SK-N-SH (cell line): Measurements from ENCODE around the gene RPL18. TPM values are rescaled to one million over a fixed set of nuclear protein-coding genes. Genes with fewer than 3 reads are reported as not detected.

Source experiments
- CTCF ChIA-PET: fragments of 300-600, 350-600 bp; formaldehyde crosslinking; extraction: SDS; loops from one replicate; lab custom pipeline; 2021; lab: Yijun Ruan, JAX
- POLR2A ChIA-PET: fragments of 350-600 bp; sonication (Branson Sonifier 250); formaldehyde crosslinking; extraction: SDS; loops from one replicate; lab custom pipeline; 2020; ENCODE audit warnings: antibody characterized with exemption, inconsistent platforms; lab: Yijun Ruan, JAX
- DNase-seq: peaks from one replicate; pipeline ENCODE4 v3.0.0; 2012
- H2AFZ ChIP-seq: fragments of 200-600 bp; sonication (generic); 2 replicates; pipeline ENCODE4 v1.8.1; 2016; ENCODE audit warnings: antibody characterized with exemption, mild to moderate bottlenecking, low read depth
- H3F3A ChIP-seq: fragments of 200-600 bp; sonication (generic); replicated peaks from 2 replicates; pipeline ENCODE3; 2016; ENCODE audit warnings: antibody characterized with exemption, mild to moderate bottlenecking; ENCODE audit not compliant: insufficient read depth
- H3K27ac ChIP-seq, 2 experiments: fragments of 200-500 bp in 1 of 2; fragments of 200-600 bp in 1 of 2; sonication (Bioruptor generic) in 1 of 2; sonication (generic), shearing (Covaris generic) in 1 of 2; 2 replicates each; pipeline versions ENCODE4 v1.5.1 to v1.6.1; 2014 to 2016; ENCODE audit warnings: low read depth in 2 of 2, inconsistent platforms in 1 of 2, low read length in 1 of 2, mild to moderate bottlenecking in 1 of 2, mixed read lengths in 1 of 2
- H3K27me3 ChIP-seq: fragments of 200-600 bp; sonication (generic), shearing (Covaris generic); 2 replicates; pipeline ENCODE4 v1.6.1; 2016; ENCODE audit warnings: mixed run types; ENCODE audit not compliant: insufficient read depth
- H3K36me3 ChIP-seq, 2 experiments: fragments of 200-500 bp in 1 of 2; fragments of 200-600 bp in 1 of 2; sonication (Bioruptor generic) in 1 of 2; sonication (generic) in 1 of 2; replicated peaks in 1 of 2; 2 replicates each; pipeline versions ENCODE3 to v1.5.1; 2014 to 2016; ENCODE audit warnings: low read length in 1 of 2, mild to moderate bottlenecking in 1 of 2; ENCODE audit not compliant: insufficient read depth in 2 of 2, control insufficient read depth in 1 of 2
- H3K4me1 ChIP-seq, 2 experiments: fragments of 200-500 bp in 1 of 2; fragments of 200-600 bp in 1 of 2; sonication (Bioruptor generic) in 1 of 2; sonication (generic), shearing (Covaris generic) in 1 of 2; 2 replicates each; pipeline versions ENCODE4 v1.5.1 to v1.6.1; 2014 to 2016; ENCODE audit warnings: low read depth in 1 of 2, low read length in 1 of 2, mixed run types in 1 of 2; ENCODE audit not compliant: insufficient read depth in 2 of 2, control insufficient read depth in 1 of 2
- H3K4me2 ChIP-seq: fragments of 200-600 bp; sonication (generic), shearing (Covaris generic); 2 replicates; pipeline ENCODE4 v1.6.1; 2017; ENCODE audit warnings: mixed run types
- H3K4me3 ChIP-seq, 2 experiments: fragments of 200-500 bp in 1 of 2; fragments of 200-600 bp in 1 of 2; sonication (Bioruptor generic) in 1 of 2; sonication (generic), shearing (Covaris generic) in 1 of 2; 2 replicates each; pipeline versions ENCODE4 v1.5.1 to v1.8.1; 2014 to 2016; ENCODE audit warnings: low read depth in 2 of 2, inconsistent platforms in 1 of 2, low read length in 1 of 2, mild to moderate bottlenecking in 1 of 2, mixed read lengths in 1 of 2, moderate library complexity in 1 of 2
- H3K79me2 ChIP-seq: fragments of 200-600 bp; sonication (generic); 2 replicates; pipeline ENCODE4 v1.8.1; 2017; ENCODE audit warnings: mild to moderate bottlenecking; ENCODE audit not compliant: insufficient read depth
- H3K9ac ChIP-seq: fragments of 200-600 bp; sonication (generic); 2 replicates; pipeline ENCODE4 v1.6.1; 2017; ENCODE audit warnings: mixed run types
- H3K9me2 ChIP-seq: fragments of 200-600 bp; sonication (generic); 2 replicates; pipeline ENCODE4 v1.6.1; 2017; ENCODE audit warnings: mixed run types
- H3K9me3 ChIP-seq: fragments of 200-600 bp; sonication (generic); 2 replicates; pipeline ENCODE4 v1.6.1; 2017; ENCODE audit warnings: mixed run types, mild to moderate bottlenecking, moderate library complexity
- H4K20me1 ChIP-seq: fragments of 200-600 bp; sonication (generic); 2 replicates; pipeline ENCODE4 v1.6.1; 2017; ENCODE audit warnings: mild to moderate bottlenecking, mixed run types; ENCODE audit not compliant: insufficient read depth
- FOSL2 ChIP-seq: IDR thresholded peaks from 2 replicates; pipeline ENCODE4 v1.4.0; 2012; ENCODE audit warnings: low read depth, mild to moderate bottlenecking, moderate library complexity, borderline replicate concordance
- FOXM1 ChIP-seq: IDR thresholded peaks from 2 replicates; pipeline ENCODE4 v1.4.0; 2012; ENCODE audit warnings: low read depth, mild to moderate bottlenecking
- GABPA ChIP-seq: IDR thresholded peaks from 2 replicates; pipeline ENCODE4 v1.4.0; 2012; ENCODE audit warnings: low read depth, mild to moderate bottlenecking
- GATA2 ChIP-seq: sonication (generic); formaldehyde crosslinking; IDR thresholded peaks from 2 replicates; pipeline ENCODE4 v1.5.0; 2020; ENCODE audit warnings: mild to moderate bottlenecking, missing genetic modification reagents
- JUND ChIP-seq: IDR thresholded peaks from 2 replicates; pipeline ENCODE4 v1.4.0; 2012
- MXI1 ChIP-seq: IDR thresholded peaks from 2 replicates; pipeline ENCODE4 v1.6.1; 2012; ENCODE audit warnings: mild to moderate bottlenecking, low read depth, low read length, improper control_type of control experiment
- NRF1 ChIP-seq: IDR thresholded peaks from 2 replicates; pipeline ENCODE4 v1.6.1; 2012; ENCODE audit warnings: low read depth, mild to moderate bottlenecking, low read length
- RAD21 ChIP-seq: IDR thresholded peaks from 2 replicates; pipeline ENCODE4 v1.6.1; 2012; ENCODE audit warnings: mild to moderate bottlenecking, low read length
- RXRA ChIP-seq: IDR thresholded peaks from 2 replicates; pipeline ENCODE4 v1.4.0; 2012; ENCODE audit warnings: low read depth, mild to moderate bottlenecking, borderline replicate concordance
- SIN3A ChIP-seq: IDR thresholded peaks from 2 replicates; pipeline ENCODE4 v1.6.1; 2012; ENCODE audit warnings: low read depth, mild to moderate bottlenecking, low read length, moderate library complexity, borderline replicate concordance
- TAF1 ChIP-seq: IDR thresholded peaks from 2 replicates; pipeline ENCODE4 v1.6.1; 2012; ENCODE audit warnings: low read depth, mild to moderate bottlenecking, low read length, moderate library complexity, borderline replicate concordance
- WGBS: methylation state at CpG from one replicate; pipeline ENCODE4 v1.1.6; 2017; ENCODE audit warnings: low lambda C conversion rate; 5-methylcytosine and 5-hydroxymethylcytosine counted together
- polyA plus RNA-seq, 3 experiments: library from polyadenylated mRNA; depleted of rRNA; stranded (reverse); fragments of >200 nt; gene quantifications; 2 replicates each; pipeline ENCODE4 v1.2.3, GENCODE V29; 2012
- TF ChIP-seq, protein P1 (sequence below): fragments of 150-350 bp; IDR thresholded peaks from 2 replicates; pipeline ENCODE4 v1.6.1; 2017; ENCODE audit warnings: antibody characterized with exemption, low read length, low read depth, borderline replicate concordance
- TF ChIP-seq, protein P2 (sequence below): IDR thresholded peaks from 2 replicates; pipeline ENCODE4 v1.4.0; 2012; ENCODE audit warnings: low read depth, borderline replicate concordance
- TF ChIP-seq, protein P3 (sequence below): fragments of 150-350 bp; IDR thresholded peaks from 2 replicates; pipeline ENCODE4 v1.6.1; 2016; ENCODE audit warnings: mild to moderate bottlenecking, low read depth, low read length
- TF ChIP-seq, protein P4 (sequence below): IDR thresholded peaks from 2 replicates; pipeline ENCODE4 v1.4.0; 2012; ENCODE audit warnings: low read depth, borderline replicate concordance

Gene RPL18
- polyA plus RNA-seq, 1 of the 3 experiments (the other 2 are of a cell fraction): 2,225 TPM

DNA sequence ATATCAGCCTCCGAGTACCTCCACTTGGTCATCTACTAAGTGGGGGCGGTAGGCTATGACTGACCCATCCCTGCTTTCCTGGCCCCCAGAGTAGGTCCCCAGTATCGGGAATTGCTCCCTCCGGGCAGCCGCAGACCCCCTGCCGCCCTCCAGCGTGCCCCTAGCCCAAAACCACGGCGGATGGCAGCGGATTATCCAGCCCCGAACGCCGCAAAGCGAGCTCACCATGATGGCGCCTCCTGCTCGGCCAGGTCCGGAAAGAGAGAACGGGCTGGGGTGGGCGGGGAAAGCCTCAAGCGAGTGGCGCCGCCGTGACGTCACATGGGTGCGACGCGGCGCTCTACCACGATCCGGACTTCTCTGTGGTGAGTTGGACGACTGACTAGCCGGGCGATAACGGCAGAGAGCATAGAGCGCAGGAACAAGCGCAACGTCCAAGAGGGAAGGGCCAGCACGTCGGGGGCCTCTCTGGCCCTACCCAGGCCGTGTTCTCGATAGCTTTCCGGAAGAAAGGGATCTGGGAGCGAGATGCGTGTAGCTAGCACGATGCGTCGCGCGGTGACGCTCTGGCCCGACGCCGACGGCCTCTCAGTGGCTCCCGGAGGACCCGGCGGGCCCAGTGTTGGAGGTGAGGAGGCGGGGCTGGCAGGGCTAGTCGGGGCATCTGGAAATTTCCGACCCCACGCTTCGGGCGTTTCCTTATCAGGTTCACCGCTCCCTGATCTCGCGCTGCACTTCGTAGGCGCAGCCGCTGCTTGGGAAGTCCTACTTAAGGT lies at the start of gene RPL18, which contains the start of gene SPHK2 (continued):
- TF ChIP-seq, protein P1, sequence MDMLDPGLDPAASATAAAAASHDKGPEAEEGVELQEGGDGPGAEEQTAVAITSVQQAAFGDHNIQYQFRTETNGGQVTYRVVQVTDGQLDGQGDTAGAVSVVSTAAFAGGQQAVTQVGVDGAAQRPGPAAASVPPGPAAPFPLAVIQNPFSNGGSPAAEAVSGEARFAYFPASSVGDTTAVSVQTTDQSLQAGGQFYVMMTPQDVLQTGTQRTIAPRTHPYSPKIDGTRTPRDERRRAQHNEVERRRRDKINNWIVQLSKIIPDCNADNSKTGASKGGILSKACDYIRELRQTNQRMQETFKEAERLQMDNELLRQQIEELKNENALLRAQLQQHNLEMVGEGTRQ: 0 out of 2 replicates have a peak, but pooled peaks have one; percentile 31
- TF ChIP-seq, protein P2, sequence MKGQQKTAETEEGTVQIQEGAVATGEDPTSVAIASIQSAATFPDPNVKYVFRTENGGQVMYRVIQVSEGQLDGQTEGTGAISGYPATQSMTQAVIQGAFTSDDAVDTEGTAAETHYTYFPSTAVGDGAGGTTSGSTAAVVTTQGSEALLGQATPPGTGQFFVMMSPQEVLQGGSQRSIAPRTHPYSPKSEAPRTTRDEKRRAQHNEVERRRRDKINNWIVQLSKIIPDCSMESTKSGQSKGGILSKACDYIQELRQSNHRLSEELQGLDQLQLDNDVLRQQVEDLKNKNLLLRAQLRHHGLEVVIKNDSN: no peak
- TF ChIP-seq GABPA: peak; percentile 95
- TF ChIP-seq, protein P3, sequence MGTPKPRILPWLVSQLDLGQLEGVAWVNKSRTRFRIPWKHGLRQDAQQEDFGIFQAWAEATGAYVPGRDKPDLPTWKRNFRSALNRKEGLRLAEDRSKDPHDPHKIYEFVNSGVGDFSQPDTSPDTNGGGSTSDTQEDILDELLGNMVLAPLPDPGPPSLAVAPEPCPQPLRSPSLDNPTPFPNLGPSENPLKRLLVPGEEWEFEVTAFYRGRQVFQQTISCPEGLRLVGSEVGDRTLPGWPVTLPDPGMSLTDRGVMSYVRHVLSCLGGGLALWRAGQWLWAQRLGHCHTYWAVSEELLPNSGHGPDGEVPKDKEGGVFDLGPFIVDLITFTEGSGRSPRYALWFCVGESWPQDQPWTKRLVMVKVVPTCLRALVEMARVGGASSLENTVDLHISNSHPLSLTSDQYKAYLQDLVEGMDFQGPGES: no peak
- TF ChIP-seq, protein P4, sequence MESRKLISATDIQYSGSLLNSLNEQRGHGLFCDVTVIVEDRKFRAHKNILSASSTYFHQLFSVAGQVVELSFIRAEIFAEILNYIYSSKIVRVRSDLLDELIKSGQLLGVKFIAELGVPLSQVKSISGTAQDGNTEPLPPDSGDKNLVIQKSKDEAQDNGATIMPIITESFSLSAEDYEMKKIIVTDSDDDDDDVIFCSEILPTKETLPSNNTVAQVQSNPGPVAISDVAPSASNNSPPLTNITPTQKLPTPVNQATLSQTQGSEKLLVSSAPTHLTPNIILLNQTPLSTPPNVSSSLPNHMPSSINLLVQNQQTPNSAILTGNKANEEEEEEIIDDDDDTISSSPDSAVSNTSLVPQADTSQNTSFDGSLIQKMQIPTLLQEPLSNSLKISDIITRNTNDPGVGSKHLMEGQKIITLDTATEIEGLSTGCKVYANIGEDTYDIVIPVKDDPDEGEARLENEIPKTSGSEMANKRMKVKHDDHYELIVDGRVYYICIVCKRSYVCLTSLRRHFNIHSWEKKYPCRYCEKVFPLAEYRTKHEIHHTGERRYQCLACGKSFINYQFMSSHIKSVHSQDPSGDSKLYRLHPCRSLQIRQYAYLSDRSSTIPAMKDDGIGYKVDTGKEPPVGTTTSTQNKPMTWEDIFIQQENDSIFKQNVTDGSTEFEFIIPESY: peak; percentile 82; the same call in 1 of the 2 replicates
- TF ChIP-seq GATA2 (CRISPR knock-in tag): peak; percentile 90
- no peak for TF ChIP-seq FOXM1
- TF ChIP-seq, all 33 proteins: peak for 21

DNA sequence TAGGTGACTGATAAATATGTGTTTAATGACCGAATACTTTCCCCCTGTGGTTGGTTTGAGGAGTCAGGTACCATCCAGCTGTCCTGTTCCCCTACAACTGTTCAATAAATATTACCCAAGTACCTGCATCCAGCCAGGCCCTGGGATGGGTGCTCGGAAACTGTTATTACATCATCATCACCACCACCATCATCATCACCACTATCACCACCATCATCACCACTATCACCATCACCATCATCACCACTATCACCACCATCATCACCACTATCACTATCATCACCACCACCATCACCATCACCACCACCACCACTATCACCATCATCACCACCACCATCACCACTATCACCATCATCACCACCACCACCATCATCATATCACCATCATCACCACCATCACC lies 49.8 kb upstream of the RPL18 start:
- TF ChIP-seq JUND: no peak
- TF ChIP-seq, protein P4: no peak
- TF ChIP-seq RAD21: no peak
- no peak for TF ChIP-seq SIN3A
- TF ChIP-seq TAF1: no peak
- no peak for TF ChIP-seq GATA2 (CRISPR knock-in tag)
- no peak for TF ChIP-seq MXI1
- no peak for TF ChIP-seq NRF1
- TF ChIP-seq FOXM1: no peak
- TF ChIP-seq, protein P2: no peak
- TF ChIP-seq FOSL2: no peak
- no peak for TF ChIP-seq RXRA
- ChIA-PET CTCF (interaction anchor here (1.1 kb wide), 1 partner anchor 21 kb away, joined by 3 read pairs; no protein-coding TSS in a partner anchor), POLR2A (no interaction called here)
- Histone ChIP-seq H3K79me2 (no peaks in the 10 kb centered on the region), H3F3A (no peaks in the 10 kb centered on the region), H2AFZ (no peak overlapping the region), H3K4me3 (no peak overlapping the region), H3K4me1 (no peaks in the 10 kb centered on the region), H3K36me3 (no peaks in the 10 kb centered on the region), H4K20me1 (no peaks in the 10 kb centered on the region), H3K9me3 (no peaks in the 10 kb centered on the region), H3K27ac (no peak overlapping the region), H3K4me2 (no peak overlapping the region), H3K27me3 (no peaks in the 10 kb centered on the region), H3K9ac (no peak overlapping the region), H3K9me2 (no peaks in the 10 kb centered on the region)
- WGBS: 79% methylated on average over 2 of the region's 2 CpGs
- DNase-seq: no peak
